Neuronal stem cell (in vitro differentiated cells): ENCODE data around the gene RMDN2.

ENCODE experiments used
- DNase-seq: peaks from one replicate; pipeline ENCODE4 v3.0.0-alpha.2; 2013; ENCODE audit warnings: low spot score
- H2AFZ ChIP-seq: one replicate; pipeline ENCODE4 v1.6.1; 2013; ENCODE audit warnings: mild to moderate bottlenecking, low read length, inconsistent platforms
- H2AK5ac ChIP-seq: 2 replicates; pipeline ENCODE4 v1.6.1; 2013; ENCODE audit warnings: low read depth, mild to moderate bottlenecking, inconsistent platforms, low read length, moderate library complexity, mixed read lengths
- H2BK120ac ChIP-seq: 2 replicates; pipeline ENCODE4 v1.6.1; 2013; ENCODE audit warnings: low read depth, mild to moderate bottlenecking, inconsistent platforms, low read length, moderate library complexity, mixed read lengths
- H2BK12ac ChIP-seq: one replicate; pipeline ENCODE4 v1.6.1; 2013; ENCODE audit warnings: low read length, inconsistent platforms
- H2BK15ac ChIP-seq: 2 replicates; pipeline ENCODE4 v1.6.1; 2013; ENCODE audit warnings: mild to moderate bottlenecking, low read length, inconsistent platforms, mixed read lengths
- H2BK5ac ChIP-seq: one replicate; pipeline ENCODE4 v1.6.1; 2013; ENCODE audit warnings: inconsistent platforms, mild to moderate bottlenecking, low read length, moderate library complexity
- H3K14ac ChIP-seq: one replicate; pipeline ENCODE4 v1.6.1; 2013; ENCODE audit warnings: low read length, inconsistent platforms
- H3K18ac ChIP-seq: 2 replicates; pipeline ENCODE4 v1.6.1; 2013; ENCODE audit warnings: low read length, inconsistent platforms
- H3K23ac ChIP-seq: 2 replicates; pipeline ENCODE4 v1.6.1; 2013; ENCODE audit warnings: low read depth, mild to moderate bottlenecking, mixed read lengths, low read length, inconsistent platforms; ENCODE audit not compliant: poor library complexity
- H3K27ac ChIP-seq: replicated peaks from 3 replicates; pipeline ENCODE4 v1.5.1; 2013; ENCODE audit warnings: low read length, inconsistent platforms
- H3K27me3 ChIP-seq, 3 experiments: 2 replicates each; pipeline ENCODE4 v1.6.1; 2013; ENCODE audit warnings: low read length in 3 of 3, mild to moderate bottlenecking in 2 of 3, inconsistent platforms in 1 of 3, low read depth in 1 of 3, mixed read lengths in 1 of 3, moderate library complexity in 1 of 3; ENCODE audit not compliant: control insufficient read depth in 3 of 3, insufficient read depth in 3 of 3
- H3K36me3 ChIP-seq, 2 donors: replicated peaks in 1 of 2; 2 replicates each; pipeline ENCODE4 v1.6.1; 2013; ENCODE audit warnings: low read length in 2 of 2; ENCODE audit not compliant: control insufficient read depth in 2 of 2, insufficient read depth in 2 of 2
- H3K4ac ChIP-seq: 2 replicates; pipeline ENCODE4 v1.6.1; 2013; ENCODE audit warnings: inconsistent platforms, mild to moderate bottlenecking, low read length, moderate library complexity
- H3K4me1 ChIP-seq, 2 donors: 1 replicate in 1 of 2; 2 replicates in 1 of 2; pipeline ENCODE4 v1.6.1; 2013; ENCODE audit warnings: low read length in 2 of 2, low read depth in 1 of 2; ENCODE audit not compliant: control insufficient read depth in 2 of 2, insufficient read depth in 1 of 2
- H3K4me2 ChIP-seq: one replicate; pipeline ENCODE4 v1.6.1; 2013; ENCODE audit warnings: mild to moderate bottlenecking, low read length, inconsistent platforms; ENCODE audit not compliant: insufficient read depth, poor library complexity, severe bottlenecking
- H3K4me3 ChIP-seq, 2 donors: 2 replicates each; pipeline ENCODE4 v1.5.1; 2013; ENCODE audit warnings: low read length in 2 of 2, mild to moderate bottlenecking in 2 of 2, inconsistent platforms in 1 of 2, moderate library complexity in 1 of 2
- H3K79me1 ChIP-seq: one replicate; pipeline ENCODE4 v1.6.1; 2013; ENCODE audit warnings: low read depth, mild to moderate bottlenecking, inconsistent platforms, low read length, moderate library complexity
- H3K9ac ChIP-seq: one replicate; pipeline ENCODE4 v1.6.1; 2013; ENCODE audit warnings: mild to moderate bottlenecking, low read depth, low read length, inconsistent platforms; ENCODE audit not compliant: poor library complexity
- H3K9me3 ChIP-seq, 2 donors: replicated peaks in 1 of 2; 2 replicates each; pipeline versions ENCODE3 to v1.6.1; 2013; ENCODE audit warnings: low read length in 2 of 2, mild to moderate bottlenecking in 2 of 2, inconsistent platforms in 1 of 2, low read depth in 1 of 2, mixed read lengths in 1 of 2, moderate library complexity in 1 of 2; ENCODE audit not compliant: control insufficient read depth in 2 of 2, insufficient read depth in 1 of 2
- H4K8ac ChIP-seq: one replicate; pipeline ENCODE4 v1.6.1; 2013; ENCODE audit warnings: low read depth, mild to moderate bottlenecking, inconsistent platforms, low read length, moderate library complexity
- H4K91ac ChIP-seq: one replicate; pipeline ENCODE4 v1.6.1; 2013; ENCODE audit warnings: low read length, low read depth, mild to moderate bottlenecking, inconsistent platforms; ENCODE audit not compliant: poor library complexity
- WGBS, 2 donors: extraction: QIAGEN DNeasy Blood & Tissue Kit; methylation state at CpG; one replicate each; pipeline ENCODE4 v1.1.7; 2013; ENCODE audit warnings: missing lambda C conversion rate in 2 of 2, mixed read lengths in 1 of 2; ENCODE audit not compliant: insufficient read length in 2 of 2, insufficient replicate concordance in 1 of 2; ENCODE audit errors: extremely low coverage in 2 of 2; 5-methylcytosine and 5-hydroxymethylcytosine counted together

Gene RMDN2

DNA sequence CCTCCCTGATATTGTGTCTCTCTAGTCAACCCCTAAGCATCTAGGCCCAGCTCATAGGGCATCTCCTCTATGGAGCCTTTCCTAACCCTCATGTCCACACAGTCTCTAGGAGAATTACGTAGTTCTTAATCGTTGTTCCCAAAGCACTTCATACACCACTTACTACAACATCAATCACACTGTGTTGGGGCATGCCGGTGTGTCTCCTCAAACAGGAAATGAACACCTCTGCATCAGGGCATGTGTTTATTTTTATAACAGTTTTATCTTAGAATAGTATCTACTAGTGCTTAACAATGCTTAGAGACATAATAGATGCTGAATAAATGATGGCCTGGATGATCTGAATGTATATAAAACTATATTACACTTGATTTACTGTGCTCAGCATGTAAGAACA lies 131.1 kb downstream of the RMDN2 start:
- H3K4ac ChIP-seq, result no peak overlapping the region
- no peak overlapping the region for H2AK5ac ChIP-seq
- no peak overlapping the region for H3K14ac ChIP-seq
- no peaks in the 10 kb centered on the region for H3K4me1 ChIP-seq
- H3K79me1 ChIP-seq, result no peaks in the 10 kb centered on the region
- no peak overlapping the region for H2BK120ac ChIP-seq
- H2AFZ ChIP-seq, result no peak overlapping the region
- H2BK15ac ChIP-seq, result no peak overlapping the region
- no peaks in the 10 kb centered on the region for H3K36me3 ChIP-seq
- H3K9ac ChIP-seq, result no peak overlapping the region
- H2BK12ac ChIP-seq, result no peak overlapping the region
- no peak overlapping the region for H2BK5ac ChIP-seq
- no CpG with 5 or more reads among the region's 3 CpGs for WGBS, 2 donors
- no peak overlapping the region for H3K23ac ChIP-seq
- H3K18ac ChIP-seq, result no peak overlapping the region
- no peak for DNase-seq
- no peak overlapping the region for H4K91ac ChIP-seq
- no peak overlapping the region for H3K4me2 ChIP-seq
- no peak overlapping the region for H3K27ac ChIP-seq
- H4K8ac ChIP-seq, result no peak overlapping the region
- H3K27me3 ChIP-seq, result no peaks in the 10 kb centered on the region
- H3K9me3 ChIP-seq, result no peaks in the 10 kb centered on the region
- H3K4me3 ChIP-seq, result no peak overlapping the region

DNA sequence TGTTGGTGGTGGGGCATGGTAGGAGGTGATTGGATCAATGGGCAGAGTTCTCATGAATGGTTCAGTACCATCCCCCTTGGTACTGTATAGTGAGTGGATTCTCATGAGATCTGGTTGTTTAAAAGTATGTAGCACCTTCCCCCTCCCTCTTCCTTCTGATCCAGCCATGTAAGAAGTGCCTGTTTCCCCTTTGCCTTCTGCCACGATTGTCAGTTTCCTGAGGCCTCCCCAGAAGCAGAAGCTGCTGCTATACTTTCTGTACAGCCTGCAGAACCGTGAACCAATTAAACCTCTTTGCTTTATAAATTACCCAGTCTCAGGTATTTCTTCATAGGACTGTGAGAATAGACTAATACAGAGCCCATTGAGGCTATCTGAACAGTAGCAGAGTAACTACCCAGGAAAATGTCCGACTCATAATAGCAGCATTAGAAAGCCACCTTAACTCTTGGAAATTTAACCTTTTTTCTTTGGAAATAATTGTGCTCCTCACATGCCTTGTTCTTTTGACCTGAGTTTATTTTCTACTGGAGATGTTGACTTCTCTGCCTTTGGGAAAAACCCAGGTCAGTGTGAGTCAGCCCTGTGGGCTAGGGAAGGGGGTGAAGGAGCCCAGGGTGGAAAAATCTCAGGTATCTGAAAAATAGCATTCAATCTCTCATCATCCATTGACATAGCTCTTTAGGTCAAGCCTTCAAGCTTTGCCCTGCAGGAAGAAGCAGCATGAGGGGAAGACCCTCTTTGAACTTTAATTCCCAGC lies 132.7 kb downstream of the RMDN2 start:
- no peak overlapping the region for H2BK120ac ChIP-seq
- no peak overlapping the region for H3K23ac ChIP-seq
- no peak overlapping the region for H3K4me3 ChIP-seq
- H2BK15ac ChIP-seq, result no peak overlapping the region
- H3K9me3 ChIP-seq, result no peaks in the 10 kb centered on the region
- H2BK12ac ChIP-seq, result no peak overlapping the region
- H3K36me3 ChIP-seq, result no peaks in the 10 kb centered on the region
- H3K4ac ChIP-seq, result no peak overlapping the region
- no peak overlapping the region for H2AFZ ChIP-seq
- no peak overlapping the region for H4K8ac ChIP-seq
- H2BK5ac ChIP-seq, result no peak overlapping the region
- no peak overlapping the region for H3K14ac ChIP-seq
- WGBS, 2 donors, result no CpG with 5 or more reads among the region's 3 CpGs
- H3K4me2 ChIP-seq, result no peak overlapping the region
- H3K27ac ChIP-seq, result no peak overlapping the region
- H3K79me1 ChIP-seq, result no peaks in the 10 kb centered on the region
- H3K27me3 ChIP-seq, result no peaks in the 10 kb centered on the region
- no peak overlapping the region for H3K18ac ChIP-seq
- no peak overlapping the region for H4K91ac ChIP-seq
- no peak for DNase-seq
- no peaks in the 10 kb centered on the region for H3K4me1 ChIP-seq
- no peak overlapping the region for H3K9ac ChIP-seq
- no peak overlapping the region for H2AK5ac ChIP-seq

DNA sequence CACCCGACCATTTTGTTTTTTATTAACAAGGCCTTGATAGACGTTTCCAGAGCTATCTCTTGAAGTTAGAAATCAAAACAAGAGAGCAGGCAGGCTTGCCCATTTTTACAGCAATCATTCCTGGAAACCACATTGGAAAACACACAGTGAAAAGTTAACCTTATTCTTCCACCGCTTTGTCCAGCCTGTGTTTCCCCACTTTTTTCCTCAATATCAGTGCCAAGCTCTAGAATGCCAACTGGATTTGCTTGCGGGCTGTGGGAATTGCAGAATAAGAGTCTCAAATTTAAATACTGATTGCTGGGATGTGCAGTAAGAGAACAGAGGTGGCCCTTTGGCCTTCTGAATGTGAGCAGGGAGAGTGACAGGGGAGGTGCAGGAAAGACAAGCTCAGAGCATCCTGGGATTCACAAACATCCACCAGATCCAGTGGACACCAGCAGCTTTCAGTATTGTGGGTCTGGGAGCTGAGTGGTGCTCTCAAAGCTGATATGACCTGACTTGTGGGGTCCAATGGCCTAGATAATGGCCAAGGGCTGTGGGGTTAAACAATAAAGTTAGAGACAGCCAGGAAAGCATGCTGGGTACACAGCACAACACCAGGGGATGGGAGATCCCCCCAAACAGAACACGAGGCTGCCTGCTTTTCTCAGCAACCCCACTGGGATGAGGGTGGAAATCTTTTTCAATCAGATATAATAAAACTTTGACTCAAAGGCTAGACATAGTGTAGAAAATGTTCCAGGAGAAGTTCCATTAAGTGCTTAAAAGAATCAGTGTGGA lies 135.3 kb downstream of the RMDN2 start:
- H3K27ac ChIP-seq, result no peak overlapping the region
- DNase-seq, result no peak
- H3K27me3 ChIP-seq, result no peaks in the 10 kb centered on the region
- H2BK12ac ChIP-seq, result no peak overlapping the region
- peak overlapping the region; percentile 56 for H2AFZ ChIP-seq
- H4K8ac ChIP-seq, result no peak overlapping the region
- no CpG with 5 or more reads among the region's 5 CpGs for WGBS, 2 donors
- no peak overlapping the region for H3K23ac ChIP-seq
- H2BK120ac ChIP-seq, result no peak overlapping the region
- H3K4me1 ChIP-seq, result peaks cover 0 to under 1% of the 10 kb centered on the region in 2 donors
- H3K79me1 ChIP-seq, result no peaks in the 10 kb centered on the region
- no peak overlapping the region for H2AK5ac ChIP-seq
- H3K36me3 ChIP-seq, result no peaks in the 10 kb centered on the region
- no peak overlapping the region for H2BK15ac ChIP-seq
- no peak overlapping the region for H3K18ac ChIP-seq
- H3K4me3 ChIP-seq, result no peak overlapping the region
- H3K9me3 ChIP-seq, result no peaks in the 10 kb centered on the region
- no peak overlapping the region for H3K14ac ChIP-seq
- H3K4ac ChIP-seq, result no peak overlapping the region
- no peak overlapping the region for H4K91ac ChIP-seq
- H2BK5ac ChIP-seq, result no peak overlapping the region
- no peak overlapping the region for H3K9ac ChIP-seq
- H3K4me2 ChIP-seq, result no peak overlapping the region

DNA sequence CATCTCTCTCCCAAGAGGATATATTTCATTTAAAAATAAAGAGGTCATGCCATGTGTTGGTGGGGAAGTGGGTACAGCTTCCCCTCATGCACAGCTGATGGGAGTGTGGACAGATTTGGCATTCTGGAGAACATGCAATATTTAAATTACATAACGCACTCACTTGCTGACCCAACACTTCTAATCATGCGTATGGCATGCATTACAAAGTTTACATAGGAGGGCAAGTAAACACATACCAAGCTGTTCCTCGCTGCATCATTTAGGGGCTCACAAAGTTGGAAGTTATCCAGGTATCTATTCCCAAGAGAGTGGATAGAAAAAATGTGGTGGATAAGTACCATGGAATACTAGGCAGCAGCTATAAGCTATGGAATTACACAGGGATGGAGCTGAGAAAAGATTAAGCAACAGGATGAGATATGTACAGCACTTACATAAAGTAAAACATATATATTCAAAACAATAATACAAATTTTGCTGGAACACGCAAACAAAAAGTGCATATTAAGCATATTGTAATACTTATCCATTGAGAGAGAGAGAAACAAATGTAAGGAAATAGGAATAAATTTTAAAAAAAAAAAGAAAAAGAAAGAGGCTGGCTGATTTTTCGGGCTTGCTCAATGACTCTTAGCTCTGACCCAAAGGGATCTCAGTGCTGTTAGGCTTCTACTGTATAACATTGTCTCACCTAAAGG lies 139.9 kb downstream of the RMDN2 start:
- no peak overlapping the region for H2AK5ac ChIP-seq
- H3K4me2 ChIP-seq, result no peak overlapping the region
- H3K36me3 ChIP-seq, result no peaks in the 10 kb centered on the region
- no peak overlapping the region for H3K4ac ChIP-seq
- DNase-seq, result no peak
- H3K4me3 ChIP-seq, result no peak overlapping the region
- H3K9me3 ChIP-seq, result no peaks in the 10 kb centered on the region
- no peak overlapping the region for H3K23ac ChIP-seq
- H3K4me1 ChIP-seq, result peaks cover 0 to 2% of the 10 kb centered on the region in 2 donors
- H2BK120ac ChIP-seq, result no peak overlapping the region
- no peak overlapping the region for H3K9ac ChIP-seq
- H3K14ac ChIP-seq, result no peak overlapping the region
- no peak overlapping the region for H3K18ac ChIP-seq
- no peaks in the 10 kb centered on the region for H3K27me3 ChIP-seq
- H2BK12ac ChIP-seq, result no peak overlapping the region
- no peak overlapping the region for H4K91ac ChIP-seq
- H4K8ac ChIP-seq, result no peak overlapping the region
- H2AFZ ChIP-seq, result no peak overlapping the region
- no peak overlapping the region for H2BK5ac ChIP-seq
- H3K79me1 ChIP-seq, result no peaks in the 10 kb centered on the region
- no CpG with 5 or more reads among the region's 5 CpGs for WGBS, 2 donors
- H3K27ac ChIP-seq, result no peak overlapping the region
- no peak overlapping the region for H2BK15ac ChIP-seq
